BLaER1 treated with 17β-estradiol and CSF1 and Interleukin-3, amounts not matched to agents 10 nM and 100 nM (cell line): Measurements from ENCODE around the gene MEX3C.

Experiments
- H3K27ac ChIP-seq, 11 experiments: shearing (Covaris generic); formaldehyde crosslinking; 2 replicates each; pipeline ENCODE4 v1.8.1; 2022
- H3K27me3 ChIP-seq, 11 experiments: shearing (Covaris generic); formaldehyde crosslinking; 2 replicates each; pipeline ENCODE4 v1.8.1; 2022
- H3K36me3 ChIP-seq, 11 experiments: shearing (Covaris generic); formaldehyde crosslinking; 2 replicates each; pipeline ENCODE4 v1.8.1; 2022
- H3K4me1 ChIP-seq, 10 experiments: shearing (Covaris generic); formaldehyde crosslinking; 2 replicates each; pipeline ENCODE4 v1.8.1; 2022
- H3K4me2 ChIP-seq, 11 experiments: shearing (Covaris generic); formaldehyde crosslinking; 2 replicates each; pipeline ENCODE4 v1.8.1; 2022
- H3K4me3 ChIP-seq, 10 experiments: shearing (Covaris generic); formaldehyde crosslinking; 2 replicates each; pipeline ENCODE4 v1.8.1; 2022
- H3K9ac ChIP-seq, 11 experiments: shearing (Covaris generic); formaldehyde crosslinking; 2 replicates each; pipeline ENCODE4 v1.8.1; 2022
- H3K9me3 ChIP-seq, 11 experiments: shearing (Covaris generic); formaldehyde crosslinking; replicated peaks in 1 of 11; 2 replicates each; pipeline ENCODE4 v1.8.1; 2022
- H4K20me1 ChIP-seq, 11 experiments: shearing (Covaris generic); formaldehyde crosslinking; 2 replicates each; pipeline ENCODE4 v1.8.1; 2022
- Cebpa-rat ChIP-seq, 11 experiments: shearing (Covaris generic); IDR thresholded peaks; 2 replicates each; pipeline ENCODE4 v1.8.1; 2022

Gene MEX3C

GRCh38 chr18:51146909-51147308 is 50.6 kb downstream of the MEX3C start:
- Histone ChIP-seq H3K9me3 (peaks cover 0 to 23% (median 18%) of the 10 kb centered on the region in 11 experiments; a peak in 12 of 22 replicates), H3K36me3 (no peaks in the 10 kb centered on the region), H3K9ac (no peak overlapping the region), H3K4me2 (no peak overlapping the region), H4K20me1 (no peaks in the 10 kb centered on the region), H3K27me3 (no peaks in the 10 kb centered on the region), H3K4me1 (peaks cover 4 to 14% (median 9%) of the 10 kb centered on the region in 10 experiments), H3K27ac (no peak overlapping the region), H3K4me3 (no peak overlapping the region)
- no peak for TF ChIP-seq Cebpa-rat (IDR thresholded peaks at IDR 0.05)

- Histone ChIP-seq H3K27ac (no peak overlapping the region), H3K9ac (no peak overlapping the region), H3K27me3 (no peaks in the 10 kb centered on the region), H3K9me3 (no peaks in the 10 kb centered on the region), H3K4me3 (no peak overlapping the region), H3K4me2 (no peak overlapping the region), H3K4me1 (peaks cover 0 to 5% (median 0%) of the 10 kb centered on the region in 10 experiments; a peak in 2 of 20 replicates), H4K20me1 (no peaks in the 10 kb centered on the region), H3K36me3 (no peaks in the 10 kb centered on the region)
- TF ChIP-seq Cebpa-rat (IDR thresholded peaks at IDR 0.05) = no peak
Measured at GRCh38 chr18:51138936-51139335, 58.5 kb downstream of the MEX3C start.

GRCh38 chr18:51137891-51138290 is 59.6 kb downstream of the MEX3C start:
- H3K9me3 ChIP-seq = no peaks in the 10 kb centered on the region
- H3K4me1 ChIP-seq = peaks cover 0 to 5% (median 0%) of the 10 kb centered on the region in 10 experiments; a peak in 2 of 20 replicates
- H3K27me3 ChIP-seq = no peaks in the 10 kb centered on the region

GRCh38 chr18:51137026-51137729 is 60.3 kb downstream of the MEX3C start:
- no peak overlapping the region for H3K4me3 ChIP-seq
- H4K20me1 ChIP-seq = no peaks in the 10 kb centered on the region
- no peak overlapping the region for H3K9ac ChIP-seq
- H3K36me3 ChIP-seq = no peaks in the 10 kb centered on the region
- no peaks in the 10 kb centered on the region for H3K27me3 ChIP-seq
- H3K27ac ChIP-seq = no peak overlapping the region
- no peaks in the 10 kb centered on the region for H3K9me3 ChIP-seq
- TF ChIP-seq Cebpa-rat (IDR thresholded peaks at IDR 0.05) = no peak
- H3K4me1 ChIP-seq = peaks cover 0 to 3% (median 0%) of the 10 kb centered on the region in 10 experiments; a peak in 2 of 20 replicates
- H3K4me2 ChIP-seq = no peak overlapping the region

More at GRCh38 chr18:51137891-51138290, 59.6 kb downstream of the MEX3C start:
- H3K4me3 ChIP-seq = no peak overlapping the region
- H3K36me3 ChIP-seq = no peaks in the 10 kb centered on the region
- H3K27ac ChIP-seq = no peak overlapping the region
- H4K20me1 ChIP-seq = no peaks in the 10 kb centered on the region
- TF ChIP-seq Cebpa-rat (IDR thresholded peaks at IDR 0.05) = no peak
- H3K4me2 ChIP-seq = no peak overlapping the region
- no peak overlapping the region for H3K9ac ChIP-seq

- H3K4me3 ChIP-seq = no peak overlapping the region
- H4K20me1 ChIP-seq = no peaks in the 10 kb centered on the region
- no peak for TF ChIP-seq Cebpa-rat (IDR thresholded peaks at IDR 0.05)
- no peak overlapping the region for H3K9ac ChIP-seq
- H3K27me3 ChIP-seq = no peaks in the 10 kb centered on the region
- no peak overlapping the region for H3K4me2 ChIP-seq
- H3K36me3 ChIP-seq = no peaks in the 10 kb centered on the region
- no peaks in the 10 kb centered on the region for H3K4me1 ChIP-seq
- H3K27ac ChIP-seq = no peak overlapping the region
- H3K9me3 ChIP-seq = no peaks in the 10 kb centered on the region
Measured at GRCh38 chr18:51135795-51136194, 61.7 kb downstream of the MEX3C start.

GRCh38 chr18:51135364-51135763 is 62.1 kb downstream of the MEX3C start:
- H3K9me3 ChIP-seq = no peaks in the 10 kb centered on the region
- H3K4me3 ChIP-seq = no peak overlapping the region
- H3K9ac ChIP-seq = no peak overlapping the region
- no peaks in the 10 kb centered on the region for H3K27me3 ChIP-seq
- no peak overlapping the region for H3K4me2 ChIP-seq
- no peaks in the 10 kb centered on the region for H3K4me1 ChIP-seq
- TF ChIP-seq Cebpa-rat (IDR thresholded peaks at IDR 0.05) = no peak
- no peaks in the 10 kb centered on the region for H3K36me3 ChIP-seq
- H3K27ac ChIP-seq = no peak overlapping the region
- H4K20me1 ChIP-seq = no peaks in the 10 kb centered on the region

GRCh38 chr18:51134721-51135120 is 62.8 kb downstream of the MEX3C start:
- no peak overlapping the region for H3K4me2 ChIP-seq
- H3K27me3 ChIP-seq = no peaks in the 10 kb centered on the region
- no peak overlapping the region for H3K4me3 ChIP-seq
- no peaks in the 10 kb centered on the region for H4K20me1 ChIP-seq
- no peaks in the 10 kb centered on the region for H3K4me1 ChIP-seq
- H3K9ac ChIP-seq = no peak overlapping the region
- H3K27ac ChIP-seq = no peak overlapping the region
- no peaks in the 10 kb centered on the region for H3K36me3 ChIP-seq
- no peak for TF ChIP-seq Cebpa-rat (IDR thresholded peaks at IDR 0.05)
- H3K9me3 ChIP-seq = peaks cover 0 to 4% (median 0%) of the 10 kb centered on the region in 11 experiments; a peak in 1 of 22 replicates

- no peak overlapping the region for H3K4me2 ChIP-seq
- TF ChIP-seq Cebpa-rat (IDR thresholded peaks at IDR 0.05) = no peak
- H3K36me3 ChIP-seq = no peaks in the 10 kb centered on the region
- H4K20me1 ChIP-seq = no peaks in the 10 kb centered on the region
- peaks cover 0 to 4% (median 0%) of the 10 kb centered on the region in 11 experiments; a peak in 1 of 22 replicates for H3K9me3 ChIP-seq
- no peak overlapping the region for H3K9ac ChIP-seq
- H3K27me3 ChIP-seq = no peaks in the 10 kb centered on the region
- no peaks in the 10 kb centered on the region for H3K4me1 ChIP-seq
- H3K27ac ChIP-seq = no peak overlapping the region
- no peak overlapping the region for H3K4me3 ChIP-seq
Measured at GRCh38 chr18:51133580-51134160, 63.8 kb downstream of the MEX3C start.

GRCh38 chr18:51132256-51132935 is 65.1 kb downstream of the MEX3C start:
- Histone ChIP-seq H3K27ac (no peak overlapping the region), H3K36me3 (no peaks in the 10 kb centered on the region), H3K4me3 (no peak overlapping the region), H3K4me2 (no peak overlapping the region), H3K4me1 (no peaks in the 10 kb centered on the region), H3K27me3 (no peaks in the 10 kb centered on the region), H3K9me3 (peaks cover 0 to 4% (median 0%) of the 10 kb centered on the region in 11 experiments; a peak in 1 of 22 replicates), H3K9ac (no peak overlapping the region), H4K20me1 (no peaks in the 10 kb centered on the region)
- TF ChIP-seq Cebpa-rat (IDR thresholded peaks at IDR 0.05) = no peak
